A549 (cell line): ENCODE results near the gene GRK1. TPM values are rescaled to one million over a fixed set of nuclear protein-coding genes. Genes with fewer than 3 reads are reported as not detected.

ENCODE experiments used
- ATAC-seq, 2 experiments: fragments of 200-7000 bp in 1 of 2; fragments of >200 bp in 1 of 2; cut with Nextera tagmentation in 1 of 2; cut with Tn5 transposase in 1 of 2; 3 replicates each; pipeline versions ENCODE4 v1.8.0 to v1.9.1; 2018 to 2020; ENCODE audit warnings: mild to moderate bottlenecking in 1 of 2, moderate library complexity in 1 of 2
- CTCF ChIA-PET: fragments of 300-600 bp; sonication (Branson Sonifier 250); formaldehyde crosslinking; extraction: SDS; loops from one replicate; lab custom pipeline; 2021; ENCODE audit warnings: antibody characterized with exemption, inconsistent platforms; lab: Yijun Ruan, JAX
- POLR2A ChIA-PET: fragments of 350-600 bp; formaldehyde crosslinking; extraction: SDS; loops from one replicate; lab custom pipeline; 2021; ENCODE audit warnings: antibody characterized with exemption, inconsistent platforms; lab: Yijun Ruan, JAX
- DNase-seq, 2 experiments: peaks; one replicate each; pipeline versions ENCODE4 v3.0.0 to v3.0.0-alpha.2; 2011 to 2016; ENCODE audit warnings: low read depth in 1 of 2, low spot score in 1 of 2
- FAIRE-seq: peaks from 2 replicates; lab custom pipeline; 2011; peaks lifted over from hg19 to GRCh38; lab: Jason Lieb, UNC
- H3K27ac ChIP-seq, 2 experiments: fragments of >200 bp; sonication (Bioruptor Twin); formaldehyde crosslinking; 3 replicates each; pipeline ENCODE4 v1.5.1; 2016 to 2017
- H3K4me1 ChIP-seq: fragments of >200 bp; sonication (Bioruptor Twin); formaldehyde crosslinking; 3 replicates; pipeline ENCODE4 v1.6.1; 2016
- H3K4me2 ChIP-seq: fragments of >200 bp; sonication (Bioruptor Twin); formaldehyde crosslinking; 3 replicates; pipeline ENCODE4 v1.6.1; 2016
- H3K4me3 ChIP-seq: fragments of >200 bp; sonication (Bioruptor Twin); formaldehyde crosslinking; 3 replicates; pipeline ENCODE4 v1.5.1; 2016
- H3K9me3 ChIP-seq: fragments of >200 bp; sonication (Bioruptor Twin); formaldehyde crosslinking; 3 replicates; pipeline ENCODE4 v1.6.1; 2016
- CBX8 ChIP-seq: fragments of 200-600 bp; sonication (generic); IDR thresholded peaks from 2 replicates; pipeline ENCODE4 v1.6.1; 2016
- CEBPB ChIP-seq, 2 experiments: fragments of >200 bp in 1 of 2; sonication (Bioruptor Twin) in 1 of 2; formaldehyde crosslinking in 1 of 2; IDR thresholded peaks; 2 replicates each; pipeline ENCODE4 v1.6.1; 2012 to 2016
- EHMT2 ChIP-seq: fragments of 200-600 bp; sonication (generic); IDR thresholded peaks from 2 replicates; pipeline ENCODE4 v1.6.1; 2016; ENCODE audit warnings: antibody characterized with exemption, low read depth, mild to moderate bottlenecking, moderate library complexity
- EP300 ChIP-seq, 2 experiments: fragments of >200 bp; sonication (Bioruptor Twin); formaldehyde crosslinking; IDR thresholded peaks; 2 replicates in 1 of 2; 3 replicates in 1 of 2; pipeline ENCODE4 v1.6.1; 2016 to 2017
- HOXA7 ChIP-seq: fragments of 250-450 bp; sonication (Bioruptor Pico); IDR thresholded peaks from 2 replicates; pipeline ENCODE4 v1.5.0; 2020; ENCODE audit warnings: mild to moderate bottlenecking, moderate library complexity
- JUN ChIP-seq, 2 experiments: fragments of >200 bp; sonication (Bioruptor Twin); formaldehyde crosslinking; IDR thresholded peaks; 2 replicates in 1 of 2; 3 replicates in 1 of 2; pipeline ENCODE4 v1.6.1; 2016 to 2017
- JUNB ChIP-seq: fragments of >200 bp; sonication (Bioruptor Twin); formaldehyde crosslinking; IDR thresholded peaks from 2 replicates; pipeline ENCODE4 v1.6.1; 2016
- MAZ ChIP-seq: fragments of 150-350 bp; IDR thresholded peaks from 2 replicates; pipeline ENCODE4 v1.6.1; 2014; ENCODE audit warnings: antibody characterized with exemption, low read depth, low read length, borderline replicate concordance
- MYC ChIP-seq: IDR thresholded peaks from 2 replicates; pipeline ENCODE4 v1.6.1; 2012; ENCODE audit warnings: mild to moderate bottlenecking, inconsistent platforms, low read length, improper control_type of control experiment, borderline replicate concordance
- NFE2L2 ChIP-seq: fragments of 150-350 bp; conservative IDR thresholded peaks from 2 replicates; pipeline ENCODE4 v1.6.1; 2014; ENCODE audit warnings: low read length
- NPAS2 ChIP-seq: fragments of 250-450 bp; sonication (Bioruptor Pico); IDR thresholded peaks from 2 replicates; pipeline ENCODE4 v1.8.0; 2022; ENCODE audit warnings: mild to moderate bottlenecking, moderate library complexity, borderline replicate concordance
- NR3C1 ChIP-seq: fragments of >200 bp; sonication (Bioruptor Twin); formaldehyde crosslinking; IDR thresholded peaks from 3 replicates; pipeline ENCODE4 v1.6.1; 2017
- PHF8 ChIP-seq: fragments of 200-600 bp; sonication (generic); IDR thresholded peaks from 2 replicates; pipeline ENCODE4 v1.6.1; 2016; ENCODE audit warnings: low read depth, mild to moderate bottlenecking, antibody characterized with exemption, moderate library complexity, borderline replicate concordance
- RCOR1 ChIP-seq: fragments of 150-350 bp; IDR thresholded peaks from 2 replicates; pipeline ENCODE4 v1.6.1; 2014; ENCODE audit warnings: antibody characterized with exemption, low read length, low read depth
- RNF2 ChIP-seq: fragments of 200-600 bp; sonication (generic); IDR thresholded peaks from 2 replicates; pipeline ENCODE4 v1.6.1; 2016; ENCODE audit warnings: low read depth, mild to moderate bottlenecking, antibody characterized with exemption, moderate library complexity, borderline replicate concordance
- SMC3 ChIP-seq: fragments of >200 bp; sonication (Bioruptor Twin); formaldehyde crosslinking; IDR thresholded peaks from 3 replicates; pipeline ENCODE4 v1.6.1; 2018; ENCODE audit warnings: inconsistent platforms
- SREBF2 ChIP-seq: fragments of 450-650 bp; IDR thresholded peaks from 2 replicates; pipeline ENCODE4 v1.6.1; 2014; ENCODE audit warnings: mild to moderate bottlenecking, moderate library complexity
- TP53 ChIP-seq: fragments of 250-450 bp; sonication (Bioruptor Pico); IDR thresholded peaks from 2 replicates; pipeline ENCODE4 v1.5.0; 2021; ENCODE audit warnings: mild to moderate bottlenecking, moderate library complexity
- USF2 ChIP-seq: fragments of 450-650 bp; IDR thresholded peaks from 2 replicates; pipeline ENCODE4 v1.6.1; 2014; ENCODE audit warnings: antibody characterized with exemption
- ZC3H11A ChIP-seq: fragments of 450-650 bp; IDR thresholded peaks from 2 replicates; pipeline ENCODE4 v1.6.1; 2014; ENCODE audit warnings: antibody characterized with exemption, mild to moderate bottlenecking
- ZNF302 ChIP-seq: fragments of 250-450 bp; sonication (Bioruptor Pico); IDR thresholded peaks from 2 replicates; pipeline ENCODE4 v1.9.0; 2021; ENCODE audit warnings: inconsistent platforms, mild to moderate bottlenecking, moderate library complexity
- WGBS: methylation state at CpG from one replicate; pipeline ENCODE4 v1.1.6; 2017; ENCODE audit errors: missing lambda C conversion rate; 5-methylcytosine and 5-hydroxymethylcytosine counted together
- polyA plus RNA-seq, 4 experiments: library from polyadenylated mRNA; depleted of rRNA in 3 of 4; stranded (reverse); fragments of >200 nt; fragmentation: RNase III in 1 of 4; extraction: RNeasy Plus Mini Kit Qiagen cat#74134 plus additional on column Dnase treatment in 1 of 4; gene quantifications; 2 replicates in 3 of 4; 3 replicates in 1 of 4; pipeline ENCODE4 v1.2.3, GENCODE V29; 2011 to 2017
- TF ChIP-seq, protein P1 (sequence below): IDR thresholded peaks from 2 replicates; pipeline ENCODE4 v1.6.1; 2012; ENCODE audit warnings: low read depth, borderline replicate concordance
- TF ChIP-seq, protein P2 (sequence below): IDR thresholded peaks from 2 replicates; pipeline ENCODE4 v1.6.1; 2012

GRK1 gene
- polyA plus RNA-seq, 2 of the 4 experiments (the other 2 are of a cell fraction), result not detected

DNA sequence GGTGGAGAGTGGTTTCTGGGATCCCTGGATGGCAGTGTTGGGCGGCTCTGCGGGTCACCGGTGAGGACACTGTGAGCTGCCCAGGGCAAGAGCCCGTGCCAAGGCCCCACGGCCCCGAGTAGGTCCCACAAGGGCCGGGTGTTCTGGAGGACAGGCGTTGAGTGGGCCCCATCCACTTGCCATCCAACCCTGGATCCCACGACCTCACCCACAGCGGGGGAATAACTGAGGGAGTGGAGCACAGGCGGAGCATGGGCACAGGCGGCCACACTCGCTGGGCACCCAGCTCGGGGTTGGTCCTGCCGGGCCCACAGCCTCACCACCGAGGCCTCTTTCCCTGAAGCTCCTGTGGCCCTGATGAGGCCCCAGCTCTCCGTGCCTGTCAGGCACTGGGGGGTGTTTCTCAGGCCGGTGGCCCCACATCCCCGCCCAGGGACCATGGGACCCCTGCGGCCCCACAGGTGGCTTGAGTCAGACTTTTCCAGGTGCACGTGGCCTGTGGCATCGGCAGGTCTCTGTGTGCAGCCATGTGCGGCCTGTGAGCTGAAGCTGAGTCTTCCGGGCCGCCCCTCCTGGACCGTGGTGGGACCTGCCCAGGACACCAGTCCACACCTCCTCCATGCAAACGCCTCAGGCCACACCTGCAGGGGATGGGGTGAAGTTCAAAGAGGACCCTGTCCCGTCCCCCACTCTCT, 108.6 kb downstream of the GRK1 start:
- no peak for TF ChIP-seq PHF8
- TF ChIP-seq, protein P1, sequence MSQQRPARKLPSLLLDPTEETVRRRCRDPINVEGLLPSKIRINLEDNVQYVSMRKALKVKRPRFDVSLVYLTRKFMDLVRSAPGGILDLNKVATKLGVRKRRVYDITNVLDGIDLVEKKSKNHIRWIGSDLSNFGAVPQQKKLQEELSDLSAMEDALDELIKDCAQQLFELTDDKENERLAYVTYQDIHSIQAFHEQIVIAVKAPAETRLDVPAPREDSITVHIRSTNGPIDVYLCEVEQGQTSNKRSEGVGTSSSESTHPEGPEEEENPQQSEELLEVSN, result no peak
- TF ChIP-seq NFE2L2, result no peak
- TF ChIP-seq EP300 (IDR thresholded peaks at IDR 0.05), result no peak
- no peak for TF ChIP-seq SREBF2
- TF ChIP-seq USF2, result no peak
- TF ChIP-seq, protein P2, sequence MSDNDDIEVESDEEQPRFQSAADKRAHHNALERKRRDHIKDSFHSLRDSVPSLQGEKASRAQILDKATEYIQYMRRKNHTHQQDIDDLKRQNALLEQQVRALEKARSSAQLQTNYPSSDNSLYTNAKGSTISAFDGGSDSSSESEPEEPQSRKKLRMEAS, result no peak
- no peak for TF ChIP-seq CEBPB (IDR thresholded peaks at IDR 0.05)
- no peak for TF ChIP-seq TP53 (CRISPR knock-in tag)
- no peak for TF ChIP-seq HOXA7 (CRISPR knock-in tag)
- ChIA-PET CTCF (interaction anchor here (1.3 kb wide), 1 partner anchor 8 kb away, joined by 3 read pairs; no protein-coding TSS in a partner anchor), POLR2A (no interaction called here)
- Histone ChIP-seq H3K9me3 (no peaks in the 10 kb centered on the region; the same call in 2 of the 3 replicates), H3K4me3 (no peak overlapping the region), H3K27ac (no peak overlapping the region), H3K4me1 (peaks cover 10% of the 10 kb centered on the region; the same call in 2 of the 3 replicates), H3K4me2 (no peak overlapping the region)
- DNase-seq (no peak), FAIRE-seq (no peak), ATAC-seq (no peak)
- 65% methylated on average over 6 of the region's 28 CpGs for WGBS

- no peak for TF ChIP-seq ZC3H11A
- no peak for TF ChIP-seq JUNB
- TF ChIP-seq MAZ, result no peak
- no peak for TF ChIP-seq CBX8
- TF ChIP-seq SREBF2, result no peak
- no peak for TF ChIP-seq EHMT2
- TF ChIP-seq JUN (IDR thresholded peaks at IDR 0.05), result no peak
- TF ChIP-seq RNF2, result no peak
- TF ChIP-seq ZNF302 (CRISPR knock-in tag), result no peak
- TF ChIP-seq SMC3, result no peak
- TF ChIP-seq NR3C1, result no peak
- TF ChIP-seq MYC, result no peak
- no peak for TF ChIP-seq NPAS2
- no peak for TF ChIP-seq USF2
- TF ChIP-seq RCOR1, result no peak
- ATAC-seq, result no peak
- 46% methylated on average over 18 of the region's 35 CpGs for WGBS
- H3K4me1 ChIP-seq, result peaks cover 10% of the 10 kb centered on the region; the same call in 2 of the 3 replicates
- DNase-seq, result no peak
- H3K27ac ChIP-seq, result no peak overlapping the region
- H3K4me2 ChIP-seq, result no peak overlapping the region
- POLR2A ChIA-PET, result no interaction called here
- CTCF ChIA-PET, result interaction anchor here (1.3 kb wide), 1 partner anchor 9 kb away, joined by 3 read pairs; no protein-coding TSS in a partner anchor
- FAIRE-seq, result no peak
- no peaks in the 10 kb centered on the region; the same call in 2 of the 3 replicates for H3K9me3 ChIP-seq
- no peak overlapping the region for H3K4me3 ChIP-seq
Measured at GRCh38 chr13:113776231-113777125, 109.5 kb downstream of the GRK1 start.
